Measurements from ENCODE around the gene SPEF2. TPM values are rescaled to one million over a fixed set of nuclear protein-coding genes. Genes with fewer than 3 reads are reported as not detected.

The SPEF2 gene
- total RNA-seq, 1 experiment from 2014 or later = 0.15 TPM

GRCh38 chr5:35735718-35736117, 118.1 kb downstream of the SPEF2 start (continued):
- no peak for TF ChIP-seq KAT7 (CRISPR knock-in tag; IDR thresholded peaks at IDR 0.05; ENCODE audit: borderline replicate concordance)

- Mint-ChIP-seq H3K27ac (no peak overlapping the region), H3K4me3 (no peak overlapping the region), H3K9me3 (peaks cover 7% of the 10 kb centered on the region; the same call in 1 of the 2 replicates), H3K36me3 (no peaks in the 10 kb centered on the region), H3K4me1 (no peaks in the 10 kb centered on the region), H3K27me3 (ENCODE audit: low read depth) (peaks cover 73% of the 10 kb centered on the region)
- DNase-seq (ENCODE audit: low spot score) = no peak
- ATAC-seq = no peak
- TF ChIP-seq AFF4 (CRISPR knock-in tag; IDR thresholded peaks at IDR 0.05; ENCODE audit: borderline replicate concordance) (no peak), ZNF219 (CRISPR knock-in tag; IDR thresholded peaks at IDR 0.05; ENCODE audit: borderline replicate concordance) (no peak), GTF2I (CRISPR knock-in tag; conservative IDR thresholded peaks at IDR 0.05) (no peak), ZNF532 (CRISPR knock-in tag; IDR thresholded peaks at IDR 0.05; ENCODE audit: borderline replicate concordance) (no peak), NFATC4 (CRISPR knock-in tag; IDR thresholded peaks at IDR 0.05) (no peak), FOXP1 (CRISPR knock-in tag; IDR thresholded peaks at IDR 0.05; ENCODE audit: borderline replicate concordance) (no peak), EMX1 (CRISPR knock-in tag; IDR thresholded peaks at IDR 0.05) (no peak), ARID4B (CRISPR knock-in tag; IDR thresholded peaks at IDR 0.05; ENCODE audit: borderline replicate concordance) (no peak), NR2C2 (CRISPR knock-in tag; IDR thresholded peaks at IDR 0.05) (no peak), KAT7 (CRISPR knock-in tag; IDR thresholded peaks at IDR 0.05; ENCODE audit: borderline replicate concordance) (no peak), ZSCAN18 (CRISPR knock-in tag; IDR thresholded peaks at IDR 0.05) (no peak)
- CTCF ChIA-PET = no interaction called here
- POLR2A ChIA-PET = no interaction called here
Measured at GRCh38 chr5:35736280-35736679, 118.6 kb downstream of the SPEF2 start.
